Left colon (tissue), 2 donors: ENCODE data around the gene FUT4. TPM values are rescaled to one million over a fixed set of nuclear protein-coding genes. Genes with fewer than 3 reads are reported as not detected.
"Not testable (repeated sequence)": the region's sequence is repeated elsewhere in the genome, so short reads cannot be mapped to it uniquely, and the experiment has no call there.

Experiments
- ATAC-seq: fragments of 200-7000 bp; cut with Tn5 transposase; one replicate; pipeline ENCODE4 v1.9.1; 2020; ENCODE audit warnings: mild to moderate bottlenecking, moderate library complexity
- DNase-seq, 2 donors: peaks; one replicate each; pipeline ENCODE4 v3.0.0-alpha.2; 2020
- intact Hi-C, 2 donors: fragments of 100-400 bp; cut with DNase I in 1 of 2; cut with micrococcal nuclease in 1 of 2; formaldehyde crosslinking; loops; one replicate each; pipeline versions ENCODE4 v1.11.2 to v1.14.0; 2022; cut with DNase I, micrococcal nuclease
- total RNA-seq, 2 donors: library from RNA; stranded (reverse); fragmentation: NEBNext Ultra II Directional; extraction: Animal tissue kit (Norgen Biotek cat#: 25700); gene quantifications; one replicate each; pipeline ENCODE4 v1.2.1, GENCODE V29; 2021
- donor health status: DM: no; HTN: no; CAD: no.
- donor health status: DM: yes; HTN: yes; CAD: no.

The FUT4 gene
- total RNA-seq, 2 donors from 2014 or later: 21.8 to 29.9 TPM

- intact Hi-C loops: no loop called here
- ATAC-seq (no peak), DNase-seq (no peak)
Measured at GRCh38 chr11:94558468-94558867, 14.7 kb downstream of the FUT4 start.

GRCh38 chr11:94558932-94559331 lies 15.2 kb downstream of the FUT4 start:
- ATAC-seq (no peak), DNase-seq (no peak)
- intact Hi-C loops: no loop called here

- intact Hi-C loops: no loop called here
- ATAC-seq: no peak
- no peak for DNase-seq
Measured at GRCh38 chr11:94559361-94559760, 15.6 kb downstream of the FUT4 start.

DNA sequence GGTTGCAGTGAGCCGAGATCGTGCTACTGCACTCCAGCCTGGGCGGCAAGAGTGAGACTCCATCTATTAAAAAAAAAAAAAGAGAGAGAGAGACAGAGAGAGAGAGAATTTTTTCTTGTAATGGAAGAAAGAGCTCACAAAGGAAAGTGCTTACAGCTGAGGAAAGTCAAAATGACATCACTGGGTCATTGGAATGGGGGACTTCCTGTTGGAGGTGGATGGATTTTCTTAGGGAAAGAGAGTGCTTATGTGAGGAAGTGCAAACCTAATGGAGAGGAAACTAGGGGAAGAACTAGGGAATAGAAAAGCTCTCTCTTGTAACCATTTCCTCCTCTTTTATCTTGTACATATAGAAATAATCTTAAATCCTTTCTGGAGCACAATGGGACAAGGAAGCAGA lies 17.1 kb downstream of the FUT4 start:
- DNase-seq (no peak), ATAC-seq (no peak)
- intact Hi-C loops: no loop called here

- peak; percentile 48 for ATAC-seq
- intact Hi-C loops: no loop called here
- DNase-seq: no peak
Measured at GRCh38 chr11:94563176-94563847, 19.6 kb downstream of the FUT4 start.

DNA sequence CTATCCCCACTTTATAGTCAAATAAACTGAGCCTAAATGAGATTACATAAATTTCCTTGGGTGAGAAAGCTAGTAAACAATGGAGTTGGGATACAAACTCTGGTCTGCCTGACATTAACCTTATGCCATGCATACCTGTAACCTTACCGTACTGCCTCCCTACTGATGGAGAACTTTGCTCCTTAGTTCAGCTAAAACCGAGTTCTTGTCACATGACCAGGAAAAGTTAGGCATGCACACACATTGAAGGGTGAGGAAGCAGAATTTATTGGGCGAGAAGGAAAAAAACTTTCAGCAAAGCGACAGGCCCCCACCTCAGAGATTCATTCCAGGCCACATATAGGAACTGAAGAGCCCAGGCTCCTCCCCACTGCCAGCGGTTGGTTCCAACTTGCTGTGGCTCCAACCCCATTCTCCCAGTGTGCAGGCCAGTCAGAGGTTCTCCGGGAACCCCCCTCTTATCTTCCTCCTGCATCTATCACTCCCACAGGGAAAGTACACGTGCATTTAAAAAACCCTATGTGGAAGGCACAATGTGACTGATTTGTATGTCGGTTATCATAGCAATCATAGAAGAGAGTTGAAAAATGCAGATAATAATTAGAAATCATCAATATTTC lies 20.2 kb downstream of the FUT4 start:
- peak; percentile 39 for ATAC-seq
- intact Hi-C loops: no loop called here
- no peak for DNase-seq

DNA sequence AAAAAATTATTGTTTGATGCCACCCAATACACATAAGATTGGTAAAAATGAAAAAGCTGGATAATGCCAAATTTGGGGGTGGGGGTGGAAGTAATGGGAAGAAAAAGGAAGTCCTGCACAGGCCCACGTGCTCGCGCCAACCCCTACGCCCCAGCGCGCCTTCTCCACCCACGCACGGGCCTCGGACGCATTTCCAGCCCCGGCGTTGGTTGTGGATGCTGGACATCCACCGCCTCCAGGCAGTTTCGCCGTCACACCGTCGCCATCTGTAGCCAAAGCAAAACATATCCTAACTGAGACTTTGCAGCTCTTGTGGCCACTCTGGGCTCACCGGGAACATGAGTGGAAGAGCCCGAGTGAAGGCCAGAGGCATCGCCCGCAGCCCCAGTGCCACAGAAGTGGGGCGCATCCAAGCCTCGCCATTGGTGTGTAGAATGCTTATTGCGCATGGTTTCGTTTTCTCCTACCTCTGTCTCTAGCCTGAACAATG lies 23.5 kb downstream of the FUT4 start, which contains the start of gene PIWIL4:
TSS of gene PIWIL4 (plus strand) at position 188 of the 490 bp plus-strand sequence. CDS start at position 339, 151 bp downstream.
- no peak for DNase-seq
- intact Hi-C loops: no loop called here
- ATAC-seq: no peak

GRCh38 chr11:94568200-94568599 lies 24.5 kb downstream of the FUT4 start:
- intact Hi-C loops: no loop called here
- DNase-seq: no peak
- no peak for ATAC-seq

DNA sequence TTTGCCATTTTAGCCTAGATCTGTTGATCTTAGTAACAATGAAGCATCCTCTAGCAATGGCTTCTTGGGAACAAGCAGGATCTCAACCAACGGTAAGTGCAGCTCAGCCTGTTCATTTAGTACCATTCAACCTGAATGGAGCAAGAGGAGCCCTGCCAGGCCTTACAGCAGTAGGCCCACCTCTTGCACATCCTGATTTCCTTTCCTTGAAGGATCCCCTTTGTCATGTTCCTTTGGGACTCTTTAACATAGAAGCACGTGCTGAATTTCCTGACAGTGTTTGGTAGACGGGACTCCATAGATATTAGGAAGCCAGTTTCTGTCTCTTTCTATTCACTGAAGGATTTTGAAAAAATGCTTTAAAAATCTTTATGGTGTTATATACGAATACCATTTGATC lies 25.0 kb downstream of the FUT4 start:
- ATAC-seq (no peak), DNase-seq (no peak)
- intact Hi-C loops: no loop called here

GRCh38 chr11:94572975-94573374 lies 29.3 kb downstream of the FUT4 start:
- intact Hi-C loops, DNase-seq, ATAC-seq: not testable (repeated sequence)

DNA sequence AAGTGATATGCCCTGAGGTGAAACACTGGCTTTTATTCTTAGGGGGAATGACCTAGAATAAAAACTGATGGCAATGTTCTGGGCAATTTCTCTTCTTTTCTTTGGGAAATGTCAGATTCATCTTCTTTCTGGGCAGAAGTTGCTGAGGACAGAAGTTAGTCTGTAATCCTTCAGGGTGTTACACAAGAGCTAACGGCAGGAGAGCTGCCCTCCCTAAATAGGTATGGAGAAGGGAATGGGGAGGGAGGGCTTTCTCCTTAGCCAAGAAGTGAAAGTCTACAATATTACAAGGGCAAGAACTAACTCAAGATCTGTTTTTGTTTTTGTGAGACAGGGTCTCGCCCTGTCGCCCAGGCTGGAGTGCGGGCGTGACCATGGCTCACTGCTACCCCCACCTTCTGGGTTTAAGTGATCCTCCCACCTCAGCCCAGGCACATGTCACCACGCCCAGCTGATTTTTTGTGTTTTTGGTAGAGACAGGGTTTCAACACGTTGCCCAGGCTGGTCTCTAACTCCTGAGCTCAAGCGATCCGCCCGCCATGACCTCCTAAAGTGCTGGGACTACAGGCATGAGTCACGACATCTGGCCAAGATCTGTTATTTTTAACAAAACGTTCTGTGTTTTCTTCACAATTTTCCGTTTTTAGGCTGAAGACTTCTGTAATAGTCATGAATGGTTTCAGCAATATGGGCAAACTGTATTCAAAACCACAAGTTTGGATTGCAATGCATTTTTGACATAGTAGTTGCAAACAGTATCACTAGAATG lies 30.7 kb downstream of the FUT4 start:
- DNase-seq (no peak), ATAC-seq (no peak)
- intact Hi-C loops: no loop called here

DNA sequence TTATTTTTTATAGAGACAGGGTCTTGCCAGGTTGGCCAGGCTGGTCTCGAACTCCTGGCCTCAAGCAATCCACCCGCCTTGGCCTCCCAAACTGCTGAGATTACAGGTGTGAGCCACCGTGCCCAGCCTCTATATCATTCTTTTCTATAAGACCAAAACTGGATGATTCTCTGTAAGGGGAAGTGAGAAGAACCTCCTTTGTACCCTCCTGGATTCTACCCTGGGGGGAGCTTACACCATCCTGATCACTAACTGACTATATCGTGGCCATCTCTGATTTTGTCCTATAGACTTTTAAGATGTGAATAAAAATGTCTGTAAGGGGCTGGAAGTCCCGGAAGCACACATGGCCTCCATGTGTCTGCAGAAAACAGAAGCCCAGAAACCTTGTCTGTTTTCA lies 32.6 kb downstream of the FUT4 start:
- intact Hi-C loops: no loop called here
- no peak for DNase-seq
- no peak for ATAC-seq

GRCh38 chr11:94577841-94578240 lies 34.1 kb downstream of the FUT4 start:
- ATAC-seq (no peak), DNase-seq (no peak)
- intact Hi-C loops: no loop called here

- DNase-seq: no peak
- intact Hi-C loops: no loop called here
- ATAC-seq: no peak
Measured at GRCh38 chr11:94581926-94582325, 38.2 kb downstream of the FUT4 start.

DNA sequence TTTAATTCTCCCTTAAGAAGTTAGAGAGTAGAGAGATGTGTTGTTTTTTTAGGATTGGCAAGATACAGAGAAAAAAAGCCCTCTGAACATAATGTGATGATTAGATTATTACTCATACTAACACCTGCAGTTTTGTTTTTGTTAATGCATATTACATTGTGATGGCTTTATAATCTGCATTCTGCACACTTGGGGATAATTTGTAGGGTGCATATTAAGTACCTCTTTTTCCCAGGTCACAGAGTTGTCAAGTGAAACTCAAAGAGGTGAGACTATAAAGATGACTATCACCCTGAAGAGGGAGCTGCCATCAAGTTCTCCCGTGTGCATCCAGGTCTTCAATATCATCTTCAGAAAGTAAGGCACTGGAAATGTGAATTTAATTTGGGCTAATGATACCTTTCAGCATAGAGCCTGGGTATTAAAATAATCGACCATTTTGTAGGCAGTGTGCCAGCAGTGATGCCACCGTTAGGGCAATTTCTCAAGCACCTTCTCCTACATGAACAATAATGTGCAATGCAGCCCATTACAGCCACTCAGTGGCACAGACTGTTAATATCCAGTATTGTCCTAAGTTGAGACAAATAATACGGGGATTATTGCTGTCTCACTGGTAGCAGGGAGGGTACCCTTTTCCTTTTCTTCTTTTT lies 39.6 kb downstream of the FUT4 start:
- intact Hi-C loops: no loop called here
- DNase-seq (no peak), ATAC-seq (no peak)

GRCh38 chr11:94583866-94584500 lies 40.3 kb downstream of the FUT4 start:
- no peak for DNase-seq
- ATAC-seq: no peak
- intact Hi-C loops: no loop called here

GRCh38 chr11:94584978-94585377 lies 41.3 kb downstream of the FUT4 start:
- intact Hi-C loops: no loop called here
- DNase-seq: no peak
- no peak for ATAC-seq

GRCh38 chr11:94585399-94585798 lies 41.7 kb downstream of the FUT4 start:
- DNase-seq: no peak
- no peak for ATAC-seq
- intact Hi-C loops: no loop called here

- no peak for DNase-seq
- no peak for ATAC-seq
- intact Hi-C loops: no loop called here
Measured at GRCh38 chr11:94586546-94586945, 42.8 kb downstream of the FUT4 start.
